H1 (cell line): ENCODE data around the gene CTTNBP2. TPM values are rescaled to one million over a fixed set of nuclear protein-coding genes. Genes with fewer than 3 reads are reported as not detected.

Experiments
- CTCF ChIA-PET: fragments of 300-600 bp; sonication (Branson Sonifier 250); formaldehyde crosslinking; loops from one replicate; lab custom pipeline; 2021; ENCODE audit not compliant: partially characterized antibody; lab: Charles Lee
- POLR2A ChIA-PET: fragments of 300-600 bp; sonication (Branson Sonifier 250); formaldehyde crosslinking; loops from one replicate; lab custom pipeline; 2021; ENCODE audit warnings: inconsistent platforms; ENCODE audit not compliant: partially characterized antibody; lab: Charles Lee
- DNase-seq, 2 experiments: peaks; one replicate each; pipeline versions ENCODE4 v3.0.0 to v3.0.0-alpha.2; 2010 to 2022; ENCODE audit warnings: low spot score in 2 of 2, low read depth in 1 of 2, mixed read lengths in 1 of 2
- FAIRE-seq: peaks from 2 replicates; lab custom pipeline; 2011; peaks lifted over from hg19 to GRCh38; lab: Jason Lieb, UNC
- H2AFZ ChIP-seq: 2 replicates; pipeline ENCODE4 v1.8.1; 2012; ENCODE audit warnings: low read length, inconsistent platforms
- H2AK5ac ChIP-seq: 2 replicates; pipeline ENCODE4 v1.6.1; 2013; ENCODE audit warnings: low read depth, low read length
- H2BK120ac ChIP-seq: replicated peaks from 2 replicates; pipeline ENCODE3; 2013; ENCODE audit warnings: low read depth, low read length, inconsistent platforms
- H2BK12ac ChIP-seq: 2 replicates; pipeline ENCODE4 v1.6.1; 2013; ENCODE audit warnings: low read depth, low read length
- H2BK15ac ChIP-seq: 2 replicates; pipeline ENCODE4 v1.6.1; 2013; ENCODE audit warnings: low read length
- H2BK20ac ChIP-seq: 2 replicates; pipeline ENCODE4 v1.6.1; 2013; ENCODE audit warnings: low read length
- H2BK5ac ChIP-seq: 2 replicates; pipeline ENCODE4 v1.6.1; 2013; ENCODE audit warnings: low read depth, low read length
- H3K14ac ChIP-seq: 2 replicates; pipeline ENCODE4 v1.6.1; 2013; ENCODE audit warnings: inconsistent platforms; ENCODE audit not compliant: insufficient read length
- H3K18ac ChIP-seq: 2 replicates; pipeline ENCODE4 v1.6.1; 2013; ENCODE audit warnings: low read length; ENCODE audit errors: extremely low read depth
- H3K23ac ChIP-seq: 2 replicates; pipeline ENCODE4 v1.6.1; 2013; ENCODE audit warnings: inconsistent platforms; ENCODE audit not compliant: insufficient read length
- H3K23me2 ChIP-seq: 2 replicates; pipeline ENCODE4 v1.6.1; 2013; ENCODE audit warnings: low read depth, low read length
- H3K27ac ChIP-seq: 2 replicates; pipeline ENCODE4 v1.6.1; 2011; ENCODE audit warnings: low read depth, low read length, inconsistent platforms
- H3K27me3 ChIP-seq, 4 experiments: replicated peaks in 1 of 4; 1 replicate in 1 of 4; 2 replicates in 3 of 4; pipeline versions ENCODE4 v1.6.1 to v1.8.1; 2011 to 2013; ENCODE audit warnings: low read length in 3 of 4, mild to moderate bottlenecking in 3 of 4, inconsistent platforms in 2 of 4, mixed read lengths in 2 of 4, moderate library complexity in 1 of 4; ENCODE audit not compliant: control insufficient read depth in 3 of 4, insufficient read depth in 3 of 4; ENCODE audit errors: extremely low read depth in 1 of 4
- H3K36me3 ChIP-seq, 4 experiments: 2 replicates each; pipeline versions ENCODE4 v1.6.1 to v1.8.1; 2011 to 2013; ENCODE audit warnings: mild to moderate bottlenecking in 4 of 4, low read length in 3 of 4, moderate library complexity in 2 of 4, control low read depth in 1 of 4, inconsistent platforms in 1 of 4; ENCODE audit not compliant: insufficient read depth in 4 of 4, control insufficient read depth in 2 of 4
- H3K4ac ChIP-seq: replicated peaks from 2 replicates; pipeline ENCODE3; 2013; ENCODE audit warnings: low read length, low read depth, mixed read lengths, inconsistent platforms; ENCODE audit not compliant: insufficient read length
- H3K4me1 ChIP-seq, 4 experiments: replicated peaks in 1 of 4; 1 replicate in 1 of 4; 2 replicates in 3 of 4; pipeline versions ENCODE4 v1.6.1 to v1.8.1; 2011 to 2013; ENCODE audit warnings: low read length in 3 of 4, inconsistent platforms in 2 of 4, mixed read lengths in 1 of 4; ENCODE audit not compliant: insufficient read depth in 4 of 4, control insufficient read depth in 3 of 4
- H3K4me2 ChIP-seq, 2 experiments: 2 replicates each; pipeline versions ENCODE4 v1.6.1 to v1.8.1; 2011 to 2013; ENCODE audit warnings: low read depth in 2 of 2, low read length in 2 of 2, control low read depth in 1 of 2, inconsistent platforms in 1 of 2, mild to moderate bottlenecking in 1 of 2; ENCODE audit not compliant: insufficient read depth in 1 of 2
- H3K4me3 ChIP-seq, 4 experiments: fragments of 200-600, 300-600 bp in 1 of 4; sonication (generic), shearing (Covaris generic), sonication (Bioruptor Twin) in 1 of 4; 2 replicates each; pipeline versions ENCODE4 v1.5.1 to v1.8.1; 2011 to 2016; ENCODE audit warnings: low read length in 4 of 4, low read depth in 3 of 4, control low read depth in 2 of 4, inconsistent platforms in 2 of 4, mild to moderate bottlenecking in 2 of 4, mixed read lengths in 1 of 4, moderate library complexity in 1 of 4; ENCODE audit not compliant: insufficient read depth in 2 of 4; ENCODE audit errors: extremely low read depth in 1 of 4
- H3K56ac ChIP-seq: replicated peaks from 2 replicates; pipeline ENCODE3; 2013; ENCODE audit warnings: low read depth, mild to moderate bottlenecking, mixed read lengths, low read length, inconsistent platforms; ENCODE audit not compliant: insufficient read length
- H3K79me1 ChIP-seq: 2 replicates; pipeline ENCODE4 v1.6.1; 2013; ENCODE audit warnings: low read depth, low read length, control low read depth
- H3K79me2 ChIP-seq, 2 experiments: 2 replicates each; pipeline versions ENCODE4 v1.6.1 to v1.8.1; 2012 to 2013; ENCODE audit warnings: low read length in 2 of 2, mild to moderate bottlenecking in 2 of 2, inconsistent platforms in 1 of 2; ENCODE audit not compliant: insufficient read depth in 2 of 2, control insufficient read depth in 1 of 2
- H3K9ac ChIP-seq, 4 experiments: replicated peaks in 1 of 4; 1 replicate in 1 of 4; 2 replicates in 3 of 4; pipeline versions ENCODE4 v1.6.1 to v1.8.1; 2011 to 2013; ENCODE audit warnings: low read depth in 3 of 4, low read length in 3 of 4, control low read depth in 2 of 4, mild to moderate bottlenecking in 2 of 4, moderate library complexity in 2 of 4, inconsistent platforms in 1 of 4; ENCODE audit errors: extremely low read depth in 1 of 4
- H3K9me3 ChIP-seq, 2 experiments: 2 replicates each; pipeline versions ENCODE4 v1.6.1 to v1.8.1; 2012 to 2013; ENCODE audit warnings: mild to moderate bottlenecking in 2 of 2, moderate library complexity in 2 of 2, control low read depth in 1 of 2, inconsistent platforms in 1 of 2, low read depth in 1 of 2, low read length in 1 of 2, mixed read lengths in 1 of 2; ENCODE audit not compliant: insufficient read depth in 2 of 2
- H4K20me1 ChIP-seq, 2 experiments: replicated peaks in 1 of 2; 2 replicates each; pipeline versions ENCODE3 to v1.8.1; 2011 to 2013; ENCODE audit warnings: inconsistent platforms in 2 of 2, low read length in 2 of 2, mild to moderate bottlenecking in 1 of 2; ENCODE audit not compliant: insufficient read depth in 2 of 2, control insufficient read depth in 1 of 2
- H4K5ac ChIP-seq: 2 replicates; pipeline ENCODE4 v1.6.1; 2013; ENCODE audit warnings: low read length, low read depth, mixed read lengths, inconsistent platforms; ENCODE audit not compliant: insufficient read length
- H4K8ac ChIP-seq: 2 replicates; pipeline ENCODE4 v1.8.0; 2013; ENCODE audit warnings: mild to moderate bottlenecking, moderate library complexity, low read length, inconsistent platforms; ENCODE audit not compliant: insufficient read depth; ENCODE audit errors: extremely low read depth
- H4K91ac ChIP-seq: replicated peaks from 2 replicates; pipeline ENCODE3; 2013; ENCODE audit warnings: low read length, mixed read lengths, inconsistent platforms; ENCODE audit not compliant: insufficient read length
- CBX5 ChIP-seq: fragments of 300-800, 300-1000 bp; sonication (generic); IDR thresholded peaks from 2 replicates; pipeline ENCODE4 v1.7.1; 2016; ENCODE audit warnings: antibody characterized with exemption, low read length, low read depth
- CEBPB ChIP-seq: IDR thresholded peaks from 2 replicates; pipeline ENCODE4 v1.6.1; 2012; ENCODE audit warnings: low read depth, low read length
- EP300 ChIP-seq, 2 experiments: IDR thresholded peaks; 1 replicate in 1 of 2; 2 replicates in 1 of 2; pipeline ENCODE4 v1.6.1; 2011 to 2012; ENCODE audit warnings: low read depth in 2 of 2, low read length in 2 of 2, mild to moderate bottlenecking in 2 of 2, borderline replicate concordance in 1 of 2, inconsistent platforms in 1 of 2, moderate library complexity in 1 of 2
- FOSL1 ChIP-seq: IDR thresholded peaks from 2 replicates; pipeline ENCODE4 v1.6.1; 2011; ENCODE audit warnings: mild to moderate bottlenecking, low read depth, low read length, moderate library complexity; ENCODE audit not compliant: insufficient read depth
- HDAC6 ChIP-seq: IDR thresholded peaks from one replicate; pipeline ENCODE4 v1.7.1; 2012; ENCODE audit warnings: low read depth, mild to moderate bottlenecking, inconsistent platforms, low read length, moderate library complexity
- JUN ChIP-seq: IDR thresholded peaks from 2 replicates; pipeline ENCODE4 v1.6.1; 2011; ENCODE audit warnings: low read depth, mild to moderate bottlenecking, improper control_type of control experiment, low read length
- JUND ChIP-seq: IDR thresholded peaks from 2 replicates; pipeline ENCODE4 v1.6.1; 2011; ENCODE audit warnings: mild to moderate bottlenecking, improper control_type of control experiment, low read length
- KDM1A ChIP-seq: fragments of 200-600, 300-600 bp; sonication (generic); IDR thresholded peaks from 2 replicates; pipeline ENCODE4 v1.7.1; 2016; ENCODE audit warnings: mild to moderate bottlenecking, low read length, borderline replicate concordance
- KDM5A ChIP-seq: fragments of 200-600 bp; IDR thresholded peaks from 2 replicates; pipeline ENCODE4 v1.7.1; 2012; ENCODE audit warnings: mild to moderate bottlenecking, low read length, inconsistent platforms, mixed read lengths
- POLR2A ChIP-seq, 2 experiments: IDR thresholded peaks; 1 replicate in 1 of 2; 2 replicates in 1 of 2; pipeline ENCODE4 v1.6.1; 2011; ENCODE audit warnings: low read depth in 2 of 2, low read length in 2 of 2, mild to moderate bottlenecking in 2 of 2; ENCODE audit errors: control extremely low read depth in 1 of 2
- RFX5 ChIP-seq: IDR thresholded peaks from 2 replicates; pipeline ENCODE4 v1.6.1; 2011; ENCODE audit warnings: low read depth, low read length, improper control_type of control experiment, borderline replicate concordance
- SIRT6 ChIP-seq: IDR thresholded peaks from one replicate; pipeline ENCODE4 v1.7.1; 2012; ENCODE audit warnings: low read length, inconsistent platforms
- SIX5 ChIP-seq: IDR thresholded peaks from 2 replicates; pipeline ENCODE4 v1.6.1; 2011; ENCODE audit warnings: mild to moderate bottlenecking, low read depth, low read length
- SP2 ChIP-seq: IDR thresholded peaks from 2 replicates; pipeline ENCODE4 v1.6.1; 2012; ENCODE audit warnings: mild to moderate bottlenecking, low read length, inconsistent platforms
- TAF1 ChIP-seq: IDR thresholded peaks from 2 replicates; pipeline ENCODE4 v1.6.1; 2011; ENCODE audit warnings: mild to moderate bottlenecking, low read depth, low read length
- TEAD4 ChIP-seq: IDR thresholded peaks from 2 replicates; pipeline ENCODE4 v1.6.1; 2012; ENCODE audit warnings: low read depth, low read length, inconsistent platforms, mixed read lengths
- WGBS, 2 experiments: shearing (Covaris generic) in 1 of 2; methylation state at CpG; one replicate each; pipeline versions ENCODE4 v1.1.6 to v1.1.7; 2013 to 2015; ENCODE audit warnings: low lambda C conversion rate in 2 of 2, mixed read lengths in 2 of 2, inconsistent platforms in 1 of 2, low coverage in 1 of 2, missing lambda C conversion rate in 1 of 2; ENCODE audit not compliant: insufficient replicate concordance in 2 of 2, insufficient coverage in 1 of 2, insufficient read length in 1 of 2; ENCODE audit errors: extremely low coverage in 1 of 2, missing lambda C conversion rate in 1 of 2; 5-methylcytosine and 5-hydroxymethylcytosine counted together
- polyA plus RNA-seq, 7 experiments: library from polyadenylated mRNA; depleted of rRNA in 3 of 7; stranded (reverse) in 5 of 7; unstranded in 2 of 7; fragments of >200 nt in 5 of 7; fragments of 200-250 nt in 2 of 7; gene quantifications; 1 replicate in 5 of 7; 2 replicates in 1 of 7; 4 replicates in 1 of 7; pipeline versions ENCODE4 v1.2.1 to v1.2.3, GENCODE V29; 2011 to 2013; ENCODE audit warnings: missing spikeins in 2 of 7, mixed read lengths in 2 of 7
- total RNA-seq: library from RNA; stranded (reverse); fragmentation: NEBNext Ultra II Directional; extraction: Animal tissue kit (Norgen Biotek cat#: 25700); gene quantifications from 2 replicates; pipeline ENCODE4 v1.2.1, GENCODE V29; 2021

The CTTNBP2 gene
- total and polyA plus RNA-seq, 2 of the 8 experiments (the other 6 are each of a cell fraction or from before 2014, with no cell fraction given), result 15.3 to 35.1 TPM

DNA sequence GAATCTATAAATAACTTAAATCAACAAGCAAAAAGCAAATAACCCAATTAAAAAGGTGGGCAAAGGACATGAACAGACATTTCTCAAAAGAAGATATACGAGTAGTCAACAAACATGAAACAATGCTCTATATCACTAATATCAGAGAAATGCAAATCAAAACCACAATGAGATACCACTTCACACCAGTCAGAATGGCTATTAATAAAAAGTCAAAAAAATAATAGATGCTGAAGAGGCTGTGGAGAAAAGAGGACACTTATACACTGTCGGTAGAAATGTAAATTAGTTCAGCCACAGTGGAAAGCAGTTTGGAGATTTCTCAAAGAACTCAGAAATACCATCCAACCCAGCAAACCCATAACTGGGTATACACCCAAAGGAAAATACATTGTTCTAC, 70.6 kb downstream of the CTTNBP2 start:
- no peak overlapping the region for H3K23ac ChIP-seq
- no peak overlapping the region for H2AFZ ChIP-seq
- TF ChIP-seq EP300 (IDR thresholded peaks at IDR 0.05; ENCODE audit: borderline replicate concordance in 1 of 2, low read depth in 2 of 2, low read length in 2 of 2), result no peak
- no peak for TF ChIP-seq POLR2A (IDR thresholded peaks at IDR 0.05; ENCODE audit: control extremely low read depth in 1 of 2, low read depth in 2 of 2, low read length in 2 of 2)
- no peak for TF ChIP-seq CBX5
- TF ChIP-seq RFX5, result no peak
- no peak for TF ChIP-seq CEBPB
- no peak for TF ChIP-seq SIX5
- no peak for TF ChIP-seq KDM1A
- no peak for TF ChIP-seq TAF1
- no peak for TF ChIP-seq SIRT6
- TF ChIP-seq HDAC6, result no peak
- no peak for TF ChIP-seq KDM5A
- TF ChIP-seq FOSL1, result no peak
- TF ChIP-seq TEAD4, result no peak
- no peak for TF ChIP-seq SP2
- TF ChIP-seq JUND, result no peak
- TF ChIP-seq JUN, result no peak
- H3K14ac ChIP-seq, result no peak overlapping the region
- no peak for DNase-seq
- H3K4me2 ChIP-seq, result no peak overlapping the region
- no peaks in the 10 kb centered on the region for H3K23me2 ChIP-seq
- peaks cover 0 to 5% (median 2%) of the 10 kb centered on the region in 4 experiments; a peak in 2 of 7 replicates for H3K4me1 ChIP-seq
- H4K5ac ChIP-seq, result no peak overlapping the region
- H3K79me2 ChIP-seq, result peaks cover 0 to 60% of the 10 kb centered on the region in 2 experiments; a peak in 2 of 4 replicates
- no peak overlapping the region for H3K27ac ChIP-seq
- no peak overlapping the region for H3K9ac ChIP-seq
- ChIA-PET CTCF (no interaction called here), POLR2A (no interaction called here)
- no peak overlapping the region for H3K56ac ChIP-seq
- no peak overlapping the region for H2AK5ac ChIP-seq
- WGBS, 2 experiments, result 90% methylated on average over 2 of the region's 2 CpGs; no CpG with 5 or more reads in 1 of the 2 experiments
- no peak overlapping the region for H2BK120ac ChIP-seq
- no peak overlapping the region for H3K4me3 ChIP-seq
- no peak overlapping the region for H2BK12ac ChIP-seq
- no peaks in the 10 kb centered on the region for H4K20me1 ChIP-seq
- no peak overlapping the region for H4K91ac ChIP-seq
- H3K9me3 ChIP-seq, result no peaks in the 10 kb centered on the region
- H2BK5ac ChIP-seq, result no peak overlapping the region
- no peak overlapping the region for H2BK15ac ChIP-seq
- H2BK20ac ChIP-seq, result no peak overlapping the region
- FAIRE-seq, result no peak
- no peaks in the 10 kb centered on the region for H3K36me3 ChIP-seq
- no peak overlapping the region for H3K18ac ChIP-seq
- H3K27me3 ChIP-seq, result no peaks in the 10 kb centered on the region
- H3K79me1 ChIP-seq, result no peaks in the 10 kb centered on the region; the same call in 1 of the 2 replicates
- no peak overlapping the region for H4K8ac ChIP-seq
- H3K4ac ChIP-seq, result no peak overlapping the region
